Colon (tissue), 2 donors: ENCODE results near the gene ATXN10.

Experiments used
- FAIRE-seq: peaks from 2 replicates; lab custom pipeline; 2012; peaks lifted over from hg19 to GRCh38; lab: Jason Lieb, UNC
- donor health status: control.
- donor health status: control.

ATXN10 gene

DNA sequence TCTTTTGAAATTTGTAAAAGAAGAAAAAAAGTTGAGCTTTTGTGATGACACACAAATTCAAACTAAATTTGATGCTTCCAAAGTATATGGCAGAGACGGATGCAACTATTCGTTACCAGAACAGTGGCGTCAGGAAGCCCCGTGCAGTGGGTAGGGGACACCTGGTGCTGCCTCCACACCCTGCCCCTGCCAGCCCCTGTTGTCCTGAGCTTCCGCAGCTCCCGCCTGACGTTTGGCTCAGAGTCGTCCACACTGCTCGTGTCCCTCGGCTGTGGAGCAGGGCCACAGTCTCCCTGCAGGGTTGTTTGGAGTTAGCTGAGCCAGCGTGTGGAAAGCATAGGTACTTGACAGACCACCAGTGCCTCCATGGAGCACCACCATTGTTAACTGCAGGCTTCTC is 86.3 kb downstream of the ATXN10 start:
- FAIRE-seq = no peak

DNA sequence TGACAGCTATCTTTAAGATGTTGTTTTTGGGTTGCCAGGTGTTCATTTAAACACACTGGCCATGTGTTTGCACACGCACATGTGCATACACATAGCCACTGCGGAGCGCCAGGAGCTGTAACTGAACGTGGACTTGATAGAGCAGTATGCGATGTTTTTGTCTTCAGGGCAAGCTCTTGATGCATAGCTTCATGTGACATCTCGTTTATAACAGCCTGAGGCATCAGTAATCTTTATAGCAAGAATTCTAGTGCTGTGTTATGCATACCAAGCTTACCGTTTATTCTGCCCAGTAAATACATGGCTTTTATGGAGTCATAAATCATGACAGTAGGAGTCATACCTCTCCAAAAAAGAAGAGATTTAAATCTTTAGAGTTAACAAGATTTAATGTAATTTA is 87.0 kb downstream of the ATXN10 start:
- no peak for FAIRE-seq

DNA sequence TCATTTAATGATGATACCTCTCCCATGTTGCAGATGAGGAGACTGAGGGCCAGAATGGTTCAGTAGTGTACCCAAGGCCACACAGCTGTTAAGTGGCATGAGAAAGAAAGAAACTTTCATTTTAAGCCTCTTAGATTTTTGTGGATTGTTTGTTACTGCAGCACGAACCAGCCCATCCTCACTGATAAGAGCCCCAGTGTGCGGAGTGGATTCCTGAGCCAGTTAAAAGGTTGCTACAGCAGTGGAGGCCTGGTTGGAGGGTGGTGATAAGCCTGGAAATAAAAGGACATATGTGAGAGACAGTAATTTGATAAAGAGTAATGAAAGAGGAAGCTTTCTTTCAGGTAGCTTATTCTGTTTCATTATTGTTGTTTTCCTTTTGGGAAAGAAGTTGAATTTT is 89.0 kb downstream of the ATXN10 start:
- FAIRE-seq = no peak

DNA sequence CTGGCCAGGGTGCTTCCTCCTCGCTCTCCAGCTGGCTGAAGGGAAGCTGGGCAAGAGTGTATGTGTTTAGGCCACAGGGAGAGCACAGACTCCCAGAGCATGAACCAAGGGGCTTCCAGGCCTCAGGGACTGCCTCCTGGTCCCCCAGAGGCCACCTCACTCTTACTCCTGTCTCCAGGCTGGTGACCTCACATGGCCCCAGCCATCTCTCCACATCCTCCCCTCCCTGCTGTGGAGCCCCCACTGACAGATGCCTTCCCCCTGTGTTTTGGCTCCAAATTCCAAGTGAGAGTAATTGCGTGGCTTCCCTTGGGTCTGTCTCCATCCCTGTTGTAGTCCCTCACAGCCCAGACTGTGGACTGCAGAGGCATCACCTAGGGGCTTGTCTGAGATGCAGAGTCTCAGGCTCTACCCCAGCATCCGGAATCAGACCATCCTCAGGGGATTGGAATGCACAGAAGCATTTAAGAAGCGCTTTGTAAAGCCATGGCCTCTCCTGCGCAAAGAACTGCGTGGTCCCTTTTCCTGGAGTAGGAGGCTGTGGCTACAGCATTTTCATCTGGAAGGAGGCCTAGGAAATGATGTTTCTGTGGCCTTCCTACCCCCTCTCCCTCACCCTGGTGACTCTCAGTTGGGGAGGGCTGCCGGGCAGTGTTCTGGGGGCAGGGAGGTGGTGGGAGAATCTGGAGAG is 91.1 kb downstream of the ATXN10 start:
- no peak for FAIRE-seq

DNA sequence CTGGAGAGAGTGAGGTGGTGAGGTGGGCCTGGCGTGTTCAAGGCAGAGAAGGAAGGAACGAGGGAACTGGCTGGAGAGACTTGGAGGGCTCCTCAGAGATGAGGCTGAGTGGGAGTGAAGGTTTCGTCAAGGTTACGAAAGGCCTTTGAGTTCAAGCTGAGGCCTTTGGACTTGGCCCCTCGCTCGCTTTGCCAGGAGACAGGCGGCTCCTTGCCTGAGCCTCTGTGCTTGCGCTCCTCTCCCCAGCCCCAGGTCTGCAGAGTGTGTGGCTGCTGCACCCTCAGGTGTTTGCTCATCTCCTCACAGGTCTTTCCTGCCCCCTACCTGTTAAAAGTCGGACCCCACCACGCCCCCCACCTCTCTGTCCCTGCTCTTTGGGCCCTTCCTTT is 91.6 kb downstream of the ATXN10 start:
- FAIRE-seq = no peak

DNA sequence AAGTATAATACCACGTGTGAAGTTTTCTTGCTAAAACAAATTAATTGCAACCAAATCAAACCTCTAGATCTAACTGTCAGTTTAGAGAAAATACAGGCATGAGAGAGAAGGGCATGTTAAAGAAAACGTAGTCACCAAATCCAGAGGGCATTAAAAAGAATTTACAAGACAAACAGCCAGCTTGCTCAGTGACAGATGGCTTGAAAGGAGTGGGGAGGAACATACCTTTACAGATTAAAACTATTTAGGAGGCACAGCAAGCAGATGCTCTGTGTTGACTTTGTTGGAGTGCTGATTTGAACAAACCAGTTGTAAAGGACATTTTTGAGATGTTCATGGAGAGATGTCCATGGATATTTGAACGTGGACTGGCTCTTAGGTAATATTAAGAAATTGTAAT is 96.9 kb downstream of the ATXN10 start:
- no peak for FAIRE-seq

DNA sequence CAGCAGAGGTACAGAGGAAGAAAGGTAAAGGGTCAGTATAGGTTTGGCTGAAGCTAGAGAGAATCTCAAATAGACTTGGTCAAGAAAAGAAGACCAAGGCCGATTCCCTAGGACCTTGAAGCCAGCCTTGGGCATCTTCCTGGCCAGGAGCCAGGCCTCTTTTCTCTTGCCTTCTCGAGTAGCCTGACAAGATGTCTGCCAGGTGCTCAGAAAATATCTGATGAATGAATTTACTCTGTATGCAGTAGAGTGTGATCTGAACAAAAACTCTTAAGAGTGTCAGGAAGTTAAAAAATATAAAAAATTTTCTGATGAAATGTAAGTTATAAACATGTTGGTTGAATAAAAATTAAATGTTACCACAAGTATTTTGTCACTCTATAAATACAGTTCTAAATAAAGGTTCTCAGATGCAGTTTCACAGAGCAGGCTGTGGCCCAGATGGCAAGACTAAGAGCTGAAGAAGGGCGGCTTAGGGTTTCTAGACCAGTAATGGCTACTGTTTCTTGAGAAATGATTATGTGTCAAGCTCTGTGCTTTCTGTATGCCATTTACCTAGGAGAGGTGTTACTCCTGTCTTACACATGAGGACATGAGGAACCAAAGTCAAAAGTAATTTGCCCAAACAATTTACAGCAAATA is 98.1 kb downstream of the ATXN10 start:
- FAIRE-seq = no peak

DNA sequence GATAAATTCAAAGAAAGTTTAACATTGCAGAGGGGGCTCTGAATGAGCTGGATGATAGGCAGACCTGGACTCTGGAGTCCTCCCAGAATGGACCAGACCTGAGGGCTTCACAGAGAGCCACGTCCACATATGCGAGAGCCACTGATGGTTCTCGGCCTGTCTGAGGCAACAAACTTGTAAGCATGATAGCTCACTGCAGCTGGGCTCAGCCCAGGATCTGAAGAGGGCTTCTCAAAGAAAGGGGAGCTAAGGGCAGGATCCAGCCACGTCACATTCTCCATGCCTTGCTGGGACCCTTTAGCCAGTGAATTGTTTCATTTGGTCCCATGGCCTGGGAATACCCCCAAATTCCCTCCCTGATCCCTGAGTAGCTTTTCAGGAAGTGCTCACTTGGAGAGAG is 98.9 kb downstream of the ATXN10 start:
- no peak for FAIRE-seq

DNA sequence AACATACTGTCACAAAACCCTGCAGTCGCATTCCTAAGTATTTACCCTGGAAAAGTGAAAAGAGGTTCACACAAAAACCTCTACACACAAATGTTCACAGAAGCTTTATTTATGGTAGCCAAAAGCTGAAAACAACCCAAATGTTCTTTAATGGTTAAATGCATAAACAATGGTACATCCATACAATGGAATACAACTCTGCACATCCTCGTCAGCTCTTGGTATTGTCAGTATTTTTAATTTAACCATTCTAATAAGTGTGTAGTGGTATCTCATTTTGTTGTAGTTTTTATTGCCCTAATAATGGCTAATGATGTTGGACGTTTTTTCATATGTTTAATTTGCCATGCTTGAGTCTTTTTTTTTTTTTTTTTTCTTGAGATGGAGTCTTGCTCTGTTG is 99.4 kb downstream of the ATXN10 start:
- FAIRE-seq = no peak

DNA sequence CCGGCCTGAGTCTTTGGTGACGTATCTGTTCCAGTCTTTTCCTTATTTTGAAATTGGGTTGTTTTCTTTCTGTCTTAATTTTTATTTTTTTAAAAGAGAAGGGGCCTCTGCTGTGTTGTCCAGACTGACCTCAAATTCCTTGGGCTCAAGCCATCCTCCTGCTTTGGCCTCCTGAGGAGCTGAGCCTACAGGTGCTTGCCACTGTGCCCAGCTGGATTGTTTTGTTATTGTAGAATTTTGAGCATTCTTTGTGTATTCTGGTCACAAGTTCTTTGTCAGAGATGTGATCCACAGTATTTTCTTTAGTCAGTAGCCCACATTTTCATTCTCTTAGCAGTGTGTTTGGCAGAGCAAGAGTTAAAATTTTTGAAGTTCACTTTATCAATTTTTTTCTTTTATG is 100.1 kb downstream of the ATXN10 start:
- FAIRE-seq = no peak

DNA sequence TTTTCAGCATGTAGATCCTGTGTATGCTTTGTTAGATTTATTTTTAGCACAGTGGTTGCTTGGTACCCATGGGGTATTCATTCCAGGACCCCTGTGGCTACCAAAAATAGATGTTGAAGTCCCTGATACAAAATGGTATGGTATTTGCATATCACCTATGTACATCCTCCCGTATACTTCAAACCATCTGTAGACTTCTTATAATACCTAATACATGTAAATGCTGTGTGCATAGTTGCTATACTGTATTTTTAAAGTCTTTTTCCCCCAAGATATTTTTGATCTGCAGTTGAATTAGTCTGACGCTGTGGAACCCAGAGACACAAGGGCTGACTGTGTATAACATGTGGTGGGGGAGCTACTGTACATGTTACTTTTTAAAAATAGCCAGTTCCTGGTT is 101.1 kb downstream of the ATXN10 start:
- FAIRE-seq = no peak

DNA sequence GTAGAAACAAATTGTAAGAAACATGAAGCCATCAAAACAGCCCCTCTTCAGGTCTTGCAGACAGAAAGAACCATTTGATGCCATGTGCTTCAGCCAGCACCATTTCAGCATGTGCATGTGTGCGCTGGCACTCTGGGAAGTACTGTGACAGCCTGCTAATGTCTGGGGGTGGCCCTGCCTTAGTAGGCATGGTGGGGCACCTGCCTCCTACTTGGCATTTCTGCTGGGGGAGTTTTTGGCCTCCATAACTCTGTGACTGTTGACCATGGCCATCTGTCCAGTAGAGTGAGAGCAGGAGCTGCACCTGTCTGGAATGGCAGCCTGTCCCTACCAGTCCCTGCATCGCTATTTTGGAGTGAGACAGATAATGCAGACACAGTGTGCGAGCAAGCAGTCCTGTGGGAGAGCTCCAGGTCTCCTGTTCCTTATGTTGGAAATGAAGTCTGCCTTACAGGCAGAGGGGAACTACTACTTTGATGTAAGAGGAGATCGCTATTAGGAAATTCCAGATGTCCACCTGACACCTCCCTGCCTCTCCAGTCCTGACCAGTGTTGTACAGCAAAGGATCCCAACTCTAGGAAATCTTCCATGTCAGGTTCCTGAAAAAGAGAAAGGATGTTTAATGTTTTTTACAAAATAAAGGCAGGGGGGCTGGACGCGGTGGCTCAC is 102.5 kb downstream of the ATXN10 start:
- FAIRE-seq = no peak

DNA sequence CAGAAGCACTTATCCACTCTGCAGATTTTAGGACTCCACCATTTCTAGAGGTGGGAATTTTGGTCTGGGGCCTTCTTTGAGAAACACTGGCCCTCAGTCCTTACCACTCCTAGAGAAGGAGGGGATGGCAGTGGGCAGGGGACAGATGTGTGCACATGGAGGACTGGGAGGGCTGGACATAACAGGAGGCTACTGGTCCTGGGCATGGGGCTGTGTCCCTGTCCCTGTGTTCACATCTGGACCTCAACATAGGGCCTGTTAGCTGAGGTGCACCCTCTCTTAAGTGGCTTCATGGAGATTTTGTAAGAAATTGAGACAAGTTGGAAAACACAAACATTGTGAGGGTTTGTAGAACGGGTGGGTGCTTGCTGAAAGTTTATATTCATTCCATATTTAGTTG is 103.4 kb downstream of the ATXN10 start:
- no peak for FAIRE-seq

DNA sequence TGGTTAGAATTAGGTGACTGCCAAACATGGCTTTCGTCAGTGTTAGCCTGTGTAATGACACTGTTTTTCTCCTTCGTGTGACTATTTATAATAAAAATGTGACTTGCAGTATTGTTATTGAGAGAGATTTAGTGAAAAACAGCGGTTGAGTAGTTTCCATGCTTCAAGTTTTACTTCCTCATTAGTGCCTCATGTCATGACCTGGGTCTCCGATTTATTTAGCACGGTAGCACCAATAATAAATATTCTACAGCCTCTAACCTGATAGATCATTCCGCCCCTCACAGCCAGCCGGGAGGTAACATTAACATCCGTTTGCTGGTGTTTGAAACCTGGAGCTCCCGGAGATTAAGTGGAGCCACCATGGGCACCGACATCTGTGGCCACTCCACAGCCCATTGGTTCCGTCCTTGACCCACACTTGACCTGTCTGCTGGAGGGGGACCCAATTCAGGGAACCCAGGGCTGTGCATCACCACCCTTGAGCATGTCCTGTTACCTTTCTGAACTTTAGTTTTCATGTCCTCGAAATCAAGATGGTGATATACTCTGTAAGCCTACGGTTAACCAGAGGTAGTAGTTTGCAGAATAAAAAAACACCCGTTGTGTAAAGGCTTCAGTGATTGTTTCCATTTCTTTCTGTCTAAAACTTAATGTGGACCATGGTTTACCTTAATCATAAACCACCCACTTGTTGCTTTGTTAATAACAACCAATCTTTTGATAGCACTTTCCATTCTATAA is 104.1 kb downstream of the ATXN10 start:
- FAIRE-seq = no peak

DNA sequence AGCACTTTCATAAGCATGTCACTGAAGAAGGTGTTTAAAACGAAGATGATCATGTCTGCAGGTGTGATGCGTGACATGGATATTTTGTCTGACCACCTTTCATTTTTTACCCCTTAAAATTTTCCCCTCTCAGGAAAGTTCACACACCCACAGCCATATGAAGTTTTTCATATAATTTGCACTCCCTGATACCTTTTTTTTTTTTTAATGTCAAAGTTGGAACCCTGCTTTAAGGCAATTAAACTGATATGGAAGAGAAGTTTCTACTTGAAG is 104.6 kb downstream of the ATXN10 start:
- no peak for FAIRE-seq

DNA sequence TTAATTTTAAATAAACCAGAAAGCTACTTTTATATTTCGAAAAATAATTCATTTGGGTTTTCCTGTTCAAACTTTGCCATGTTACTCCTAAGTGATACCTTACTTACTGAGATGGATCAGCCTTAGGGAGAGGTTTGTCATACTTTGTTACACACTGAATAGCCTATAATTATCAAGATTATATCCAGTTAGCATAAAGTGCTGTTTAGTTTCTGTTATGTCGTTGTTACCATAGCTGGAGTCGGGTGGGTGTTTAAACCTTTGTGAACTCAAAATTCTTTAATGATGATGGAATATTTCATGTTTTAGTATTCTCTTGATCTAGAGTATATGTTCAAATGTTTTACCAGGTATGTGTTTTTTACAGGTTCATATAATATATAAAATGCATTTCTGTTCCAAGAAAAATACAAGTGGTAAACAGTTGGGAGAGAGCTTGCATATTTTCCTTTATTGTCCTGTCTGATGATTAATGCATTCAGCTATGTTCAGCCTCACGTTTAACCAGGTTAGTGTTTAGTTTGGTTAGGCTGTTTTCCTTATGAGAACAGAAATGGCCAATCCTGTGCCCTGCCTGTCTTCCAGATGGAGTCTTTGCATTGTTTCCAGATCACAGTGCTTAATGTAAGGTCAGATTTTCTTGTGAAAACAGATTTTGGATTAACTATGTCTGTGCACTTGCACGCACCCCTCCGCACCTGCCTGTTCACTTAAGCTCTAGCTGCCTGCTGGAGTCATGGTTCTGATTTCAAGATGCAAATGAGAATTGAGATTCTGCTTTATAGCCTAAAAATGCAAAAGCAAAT is 105.6 kb downstream of the ATXN10 start:
- no peak for FAIRE-seq

DNA sequence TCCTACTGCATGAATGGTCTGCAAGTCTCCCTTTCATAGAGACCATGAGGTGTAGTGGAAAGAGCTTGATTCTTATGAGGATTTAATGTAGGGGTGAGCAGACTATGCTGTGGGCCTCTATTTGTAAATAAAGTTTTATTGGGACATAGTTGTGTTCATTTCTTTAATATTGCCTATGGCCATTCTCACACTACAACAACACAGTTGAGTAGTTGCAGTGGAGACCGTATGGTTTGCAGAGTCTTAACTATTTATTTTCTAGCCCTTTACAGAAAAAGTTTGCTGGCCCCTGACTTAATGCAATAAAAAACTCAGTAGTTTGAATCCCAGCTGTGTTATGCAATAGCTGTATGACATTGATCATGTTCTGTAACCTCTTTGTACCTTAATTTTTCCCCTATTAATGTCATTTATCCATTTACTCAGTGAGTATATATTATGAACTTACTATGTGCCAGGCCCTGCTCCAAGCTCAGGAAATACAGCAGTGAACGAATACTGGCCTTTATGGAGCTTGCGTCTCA is 106.3 kb downstream of the ATXN10 start:
- FAIRE-seq = no peak

DNA sequence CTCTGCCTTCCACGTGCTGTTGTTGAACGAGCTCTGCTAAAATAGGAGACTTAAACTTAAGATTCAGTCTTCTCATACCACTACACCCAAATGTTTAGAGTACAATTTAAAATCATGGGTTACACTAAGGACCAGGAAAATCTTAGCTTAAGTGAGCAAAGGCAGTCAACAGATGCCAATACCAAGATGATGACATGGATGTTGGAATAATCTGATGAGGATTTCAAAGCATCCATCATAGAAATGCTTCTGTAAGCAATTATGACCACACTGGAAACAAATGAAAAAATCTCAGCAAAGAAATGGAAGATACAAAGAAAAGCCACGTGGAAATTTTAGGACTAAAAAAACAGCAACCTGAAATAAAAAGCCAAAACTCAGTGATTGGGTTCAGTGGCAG is 109.8 kb downstream of the ATXN10 start:
- no peak for FAIRE-seq

DNA sequence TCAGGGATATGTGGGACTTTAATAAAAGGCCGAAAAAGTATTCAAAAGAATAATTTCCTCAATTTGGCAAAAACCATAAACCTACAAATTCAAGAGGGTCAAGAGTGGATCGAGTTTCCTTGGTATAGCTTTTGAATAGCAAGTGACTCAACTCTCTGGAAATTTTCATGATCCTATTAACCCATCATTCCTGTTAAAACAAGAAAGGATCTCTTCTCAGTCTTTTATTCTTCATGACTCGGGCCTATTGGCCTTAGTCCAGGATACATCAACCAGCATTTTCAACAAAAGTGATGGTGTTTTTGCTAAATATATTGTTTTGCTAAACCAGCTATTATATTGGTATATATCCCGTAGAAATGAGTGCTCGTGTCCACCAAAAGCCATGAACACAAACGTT is 110.3 kb downstream of the ATXN10 start:
- FAIRE-seq = no peak

DNA sequence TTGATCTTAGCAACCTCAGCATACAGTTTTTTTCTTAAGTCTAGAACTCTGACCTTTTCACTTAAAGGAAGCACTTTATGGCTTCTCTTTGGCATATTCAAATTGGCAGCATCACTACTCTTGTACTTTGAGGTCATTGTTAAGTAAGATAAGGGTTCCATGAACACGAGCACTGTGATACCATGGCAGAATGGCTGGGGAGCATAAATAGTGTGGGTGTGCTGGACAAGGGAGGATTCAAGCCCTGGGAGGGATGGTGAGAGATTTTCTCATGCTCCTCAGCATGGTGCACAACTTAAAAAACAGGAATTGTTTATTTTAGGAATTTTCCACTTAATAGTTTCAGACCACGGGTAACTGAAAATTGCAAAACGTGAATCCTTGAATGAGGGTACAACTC is 111.4 kb downstream of the ATXN10 start:
- FAIRE-seq = no peak

DNA sequence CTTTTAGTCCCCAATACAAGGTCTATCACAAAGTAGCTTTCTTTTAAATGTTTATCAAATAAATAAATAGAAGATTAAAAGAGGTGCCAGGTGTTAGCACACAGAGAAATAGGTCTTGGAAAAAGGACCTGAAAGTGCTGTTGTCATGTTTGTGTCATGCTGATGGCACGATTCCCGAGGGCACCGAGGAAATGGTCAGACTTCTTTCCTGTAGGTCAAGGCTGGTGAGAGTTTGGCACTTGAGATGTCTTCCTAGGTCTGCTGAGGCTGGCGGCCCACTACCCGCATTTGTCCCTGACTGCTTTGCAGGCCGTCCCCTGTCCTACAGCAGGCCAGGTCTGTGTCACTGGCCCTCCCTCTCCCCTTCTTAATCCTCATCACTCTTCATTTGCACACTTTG is 112.1 kb downstream of the ATXN10 start:
- no peak for FAIRE-seq
